HEK293 (cell line): Measurements from ENCODE around the gene TMEM259.

Source experiments
- MEIS1 ChIP-seq: sonication (generic); formaldehyde crosslinking; IDR thresholded peaks from 2 replicates; pipeline ENCODE4 v1.8.1; 2022; ENCODE audit warnings: missing genetic modification reagents, mild to moderate bottlenecking, borderline replicate concordance
- ZBTB20 ChIP-seq: fragments of 450-650 bp; formaldehyde crosslinking; IDR thresholded peaks from 2 replicates; pipeline ENCODE4 v1.5.1; 2016; ENCODE audit warnings: missing biosample characterization, missing genetic modification characterization
- ZNF146 ChIP-seq: fragments of 450-650 bp; formaldehyde crosslinking; IDR thresholded peaks from 2 replicates; pipeline ENCODE4 v1.5.1; 2016; ENCODE audit warnings: missing biosample characterization, missing genetic modification characterization
- ZNF555 ChIP-seq: fragments of 450-650 bp; formaldehyde crosslinking; conservative IDR thresholded peaks from 2 replicates; pipeline ENCODE4 v1.5.1; 2017; ENCODE audit warnings: missing biosample characterization, mild to moderate bottlenecking, missing genetic modification characterization, inconsistent platforms
- ZNF558 ChIP-seq: fragments of 450-650 bp; formaldehyde crosslinking; IDR thresholded peaks from 2 replicates; pipeline ENCODE4 v1.5.1; 2016; ENCODE audit warnings: missing biosample characterization, missing genetic modification characterization
- ZNF830 ChIP-seq: fragments of 450-650 bp; IDR thresholded peaks from 2 replicates; pipeline ENCODE4 v1.5.0; 2018; ENCODE audit warnings: missing biosample characterization, missing genetic modification characterization, low read depth, mild to moderate bottlenecking, moderate library complexity
- TF ChIP-seq, protein P1 (sequence below): fragments of 450-650 bp; formaldehyde crosslinking; IDR thresholded peaks from 2 replicates; pipeline ENCODE4 v1.5.1; 2016; ENCODE audit warnings: missing biosample characterization, missing genetic modification characterization
- TF ChIP-seq, protein P2 (sequence below): sonication (generic); formaldehyde crosslinking; IDR thresholded peaks from 2 replicates; pipeline ENCODE4 v1.8.1; 2022; ENCODE audit warnings: mild to moderate bottlenecking, moderate library complexity, missing genetic modification reagents
- TF ChIP-seq, protein P3 (sequence below): fragments of 450-650 bp; formaldehyde crosslinking; IDR thresholded peaks from 2 replicates; pipeline ENCODE4 v1.5.1; 2016; ENCODE audit warnings: missing biosample characterization, missing genetic modification characterization
- TF ChIP-seq, protein P4 (sequence below): fragments of 450-650 bp; formaldehyde crosslinking; IDR thresholded peaks from 2 replicates; pipeline ENCODE4 v1.5.1; 2016; ENCODE audit warnings: missing biosample characterization, missing genetic modification characterization
- TF ChIP-seq, protein P5 (sequence below): fragments of 450-650 bp; formaldehyde crosslinking; IDR thresholded peaks from 2 replicates; pipeline ENCODE4 v1.5.1; 2017; ENCODE audit warnings: missing biosample characterization, missing genetic modification characterization
- TF ChIP-seq, protein P6 (sequence below): fragments of 450-650 bp; formaldehyde crosslinking; IDR thresholded peaks from 2 replicates; pipeline ENCODE4 v1.5.1; 2016; ENCODE audit warnings: missing biosample characterization, missing genetic modification characterization, low read depth

DNA sequence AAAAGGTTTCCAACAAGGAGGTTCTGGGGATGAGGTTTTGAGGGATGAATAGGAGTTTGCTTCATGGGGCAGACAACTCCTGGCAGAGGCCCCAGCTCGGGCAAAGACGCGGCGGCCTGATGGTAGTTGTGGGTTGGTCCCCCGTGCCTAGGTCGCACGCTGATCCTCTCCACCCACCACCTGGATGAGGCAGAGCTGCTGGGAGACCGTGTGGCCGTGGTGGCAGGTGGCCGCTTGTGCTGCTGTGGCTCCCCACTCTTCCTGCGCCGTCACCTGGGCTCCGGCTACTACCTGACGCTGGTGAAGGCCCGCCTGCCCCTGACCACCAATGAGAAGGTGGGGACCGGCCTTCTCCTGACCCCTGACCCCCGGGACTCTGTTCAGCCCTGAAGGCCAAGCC lies 30.9 kb upstream of the TMEM259 start:
- TF ChIP-seq, protein P1, sequence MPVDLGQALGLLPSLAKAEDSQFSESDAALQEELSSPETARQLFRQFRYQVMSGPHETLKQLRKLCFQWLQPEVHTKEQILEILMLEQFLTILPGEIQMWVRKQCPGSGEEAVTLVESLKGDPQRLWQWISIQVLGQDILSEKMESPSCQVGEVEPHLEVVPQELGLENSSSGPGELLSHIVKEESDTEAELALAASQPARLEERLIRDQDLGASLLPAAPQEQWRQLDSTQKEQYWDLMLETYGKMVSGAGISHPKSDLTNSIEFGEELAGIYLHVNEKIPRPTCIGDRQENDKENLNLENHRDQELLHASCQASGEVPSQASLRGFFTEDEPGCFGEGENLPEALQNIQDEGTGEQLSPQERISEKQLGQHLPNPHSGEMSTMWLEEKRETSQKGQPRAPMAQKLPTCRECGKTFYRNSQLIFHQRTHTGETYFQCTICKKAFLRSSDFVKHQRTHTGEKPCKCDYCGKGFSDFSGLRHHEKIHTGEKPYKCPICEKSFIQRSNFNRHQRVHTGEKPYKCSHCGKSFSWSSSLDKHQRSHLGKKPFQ (tag by site-specific recombination): no peak
- TF ChIP-seq, protein P2, sequence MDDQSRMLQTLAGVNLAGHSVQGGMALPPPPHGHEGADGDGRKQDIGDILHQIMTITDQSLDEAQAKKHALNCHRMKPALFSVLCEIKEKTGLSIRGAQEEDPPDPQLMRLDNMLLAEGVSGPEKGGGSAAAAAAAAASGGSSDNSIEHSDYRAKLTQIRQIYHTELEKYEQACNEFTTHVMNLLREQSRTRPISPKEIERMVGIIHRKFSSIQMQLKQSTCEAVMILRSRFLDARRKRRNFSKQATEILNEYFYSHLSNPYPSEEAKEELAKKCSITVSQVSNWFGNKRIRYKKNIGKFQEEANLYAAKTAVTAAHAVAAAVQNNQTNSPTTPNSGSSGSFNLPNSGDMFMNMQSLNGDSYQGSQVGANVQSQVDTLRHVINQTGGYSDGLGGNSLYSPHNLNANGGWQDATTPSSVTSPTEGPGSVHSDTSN: no peak
- TF ChIP-seq, protein P3, sequence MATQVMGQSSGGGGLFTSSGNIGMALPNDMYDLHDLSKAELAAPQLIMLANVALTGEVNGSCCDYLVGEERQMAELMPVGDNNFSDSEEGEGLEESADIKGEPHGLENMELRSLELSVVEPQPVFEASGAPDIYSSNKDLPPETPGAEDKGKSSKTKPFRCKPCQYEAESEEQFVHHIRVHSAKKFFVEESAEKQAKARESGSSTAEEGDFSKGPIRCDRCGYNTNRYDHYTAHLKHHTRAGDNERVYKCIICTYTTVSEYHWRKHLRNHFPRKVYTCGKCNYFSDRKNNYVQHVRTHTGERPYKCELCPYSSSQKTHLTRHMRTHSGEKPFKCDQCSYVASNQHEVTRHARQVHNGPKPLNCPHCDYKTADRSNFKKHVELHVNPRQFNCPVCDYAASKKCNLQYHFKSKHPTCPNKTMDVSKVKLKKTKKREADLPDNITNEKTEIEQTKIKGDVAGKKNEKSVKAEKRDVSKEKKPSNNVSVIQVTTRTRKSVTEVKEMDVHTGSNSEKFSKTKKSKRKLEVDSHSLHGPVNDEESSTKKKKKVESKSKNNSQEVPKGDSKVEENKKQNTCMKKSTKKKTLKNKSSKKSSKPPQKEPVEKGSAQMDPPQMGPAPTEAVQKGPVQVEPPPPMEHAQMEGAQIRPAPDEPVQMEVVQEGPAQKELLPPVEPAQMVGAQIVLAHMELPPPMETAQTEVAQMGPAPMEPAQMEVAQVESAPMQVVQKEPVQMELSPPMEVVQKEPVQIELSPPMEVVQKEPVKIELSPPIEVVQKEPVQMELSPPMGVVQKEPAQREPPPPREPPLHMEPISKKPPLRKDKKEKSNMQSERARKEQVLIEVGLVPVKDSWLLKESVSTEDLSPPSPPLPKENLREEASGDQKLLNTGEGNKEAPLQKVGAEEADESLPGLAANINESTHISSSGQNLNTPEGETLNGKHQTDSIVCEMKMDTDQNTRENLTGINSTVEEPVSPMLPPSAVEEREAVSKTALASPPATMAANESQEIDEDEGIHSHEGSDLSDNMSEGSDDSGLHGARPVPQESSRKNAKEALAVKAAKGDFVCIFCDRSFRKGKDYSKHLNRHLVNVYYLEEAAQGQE (tag by site-specific recombination): no peak
- TF ChIP-seq, protein P4, sequence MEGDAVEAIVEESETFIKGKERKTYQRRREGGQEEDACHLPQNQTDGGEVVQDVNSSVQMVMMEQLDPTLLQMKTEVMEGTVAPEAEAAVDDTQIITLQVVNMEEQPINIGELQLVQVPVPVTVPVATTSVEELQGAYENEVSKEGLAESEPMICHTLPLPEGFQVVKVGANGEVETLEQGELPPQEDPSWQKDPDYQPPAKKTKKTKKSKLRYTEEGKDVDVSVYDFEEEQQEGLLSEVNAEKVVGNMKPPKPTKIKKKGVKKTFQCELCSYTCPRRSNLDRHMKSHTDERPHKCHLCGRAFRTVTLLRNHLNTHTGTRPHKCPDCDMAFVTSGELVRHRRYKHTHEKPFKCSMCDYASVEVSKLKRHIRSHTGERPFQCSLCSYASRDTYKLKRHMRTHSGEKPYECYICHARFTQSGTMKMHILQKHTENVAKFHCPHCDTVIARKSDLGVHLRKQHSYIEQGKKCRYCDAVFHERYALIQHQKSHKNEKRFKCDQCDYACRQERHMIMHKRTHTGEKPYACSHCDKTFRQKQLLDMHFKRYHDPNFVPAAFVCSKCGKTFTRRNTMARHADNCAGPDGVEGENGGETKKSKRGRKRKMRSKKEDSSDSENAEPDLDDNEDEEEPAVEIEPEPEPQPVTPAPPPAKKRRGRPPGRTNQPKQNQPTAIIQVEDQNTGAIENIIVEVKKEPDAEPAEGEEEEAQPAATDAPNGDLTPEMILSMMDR (tag by site-specific recombination): no peak
- TF ChIP-seq ZNF555 (tag by site-specific recombination): no peak
- TF ChIP-seq, protein P5, sequence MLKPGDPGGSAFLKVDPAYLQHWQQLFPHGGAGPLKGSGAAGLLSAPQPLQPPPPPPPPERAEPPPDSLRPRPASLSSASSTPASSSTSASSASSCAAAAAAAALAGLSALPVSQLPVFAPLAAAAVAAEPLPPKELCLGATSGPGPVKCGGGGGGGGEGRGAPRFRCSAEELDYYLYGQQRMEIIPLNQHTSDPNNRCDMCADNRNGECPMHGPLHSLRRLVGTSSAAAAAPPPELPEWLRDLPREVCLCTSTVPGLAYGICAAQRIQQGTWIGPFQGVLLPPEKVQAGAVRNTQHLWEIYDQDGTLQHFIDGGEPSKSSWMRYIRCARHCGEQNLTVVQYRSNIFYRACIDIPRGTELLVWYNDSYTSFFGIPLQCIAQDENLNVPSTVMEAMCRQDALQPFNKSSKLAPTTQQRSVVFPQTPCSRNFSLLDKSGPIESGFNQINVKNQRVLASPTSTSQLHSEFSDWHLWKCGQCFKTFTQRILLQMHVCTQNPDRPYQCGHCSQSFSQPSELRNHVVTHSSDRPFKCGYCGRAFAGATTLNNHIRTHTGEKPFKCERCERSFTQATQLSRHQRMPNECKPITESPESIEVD (tag by site-specific recombination): no peak
- TF ChIP-seq, protein P6, sequence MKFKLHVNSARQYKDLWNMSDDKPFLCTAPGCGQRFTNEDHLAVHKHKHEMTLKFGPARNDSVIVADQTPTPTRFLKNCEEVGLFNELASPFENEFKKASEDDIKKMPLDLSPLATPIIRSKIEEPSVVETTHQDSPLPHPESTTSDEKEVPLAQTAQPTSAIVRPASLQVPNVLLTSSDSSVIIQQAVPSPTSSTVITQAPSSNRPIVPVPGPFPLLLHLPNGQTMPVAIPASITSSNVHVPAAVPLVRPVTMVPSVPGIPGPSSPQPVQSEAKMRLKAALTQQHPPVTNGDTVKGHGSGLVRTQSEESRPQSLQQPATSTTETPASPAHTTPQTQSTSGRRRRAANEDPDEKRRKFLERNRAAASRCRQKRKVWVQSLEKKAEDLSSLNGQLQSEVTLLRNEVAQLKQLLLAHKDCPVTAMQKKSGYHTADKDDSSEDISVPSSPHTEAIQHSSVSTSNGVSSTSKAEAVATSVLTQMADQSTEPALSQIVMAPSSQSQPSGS: no peak
- no peak for TF ChIP-seq ZNF830 (tag by site-specific recombination)
- TF ChIP-seq ZNF558 (tag by site-specific recombination): no peak
- TF ChIP-seq ZNF146 (tag by site-specific recombination): no peak
- TF ChIP-seq ZBTB20 (tag by site-specific recombination): no peak
- no peak for TF ChIP-seq MEIS1 (CRISPR knock-in tag)
